Neural cell (in vitro differentiated cells): ENCODE results near the gene RGS19.

ENCODE experiments used
- EZH2 ChIP-seq: fragments of 200-600, 300-800 bp; shearing (Covaris generic), sonication (generic); IDR thresholded peaks from 2 replicates; pipeline ENCODE4 v1.6.1; 2014; ENCODE audit warnings: antibody characterized with exemption, low read length, borderline replicate concordance, mild to moderate bottlenecking; ENCODE audit not compliant: insufficient read depth, poor library complexity, severe bottlenecking
- MXI1 ChIP-seq: fragments of 450-650 bp; conservative IDR thresholded peaks from 2 replicates; pipeline ENCODE4 v1.6.1; 2014; ENCODE audit warnings: antibody characterized with exemption, mild to moderate bottlenecking; ENCODE audit not compliant: poor library complexity, severe bottlenecking
- POLR2AphosphoS5 ChIP-seq: IDR thresholded peaks from 2 replicates; pipeline ENCODE4 v1.6.1; 2012
- RAD21 ChIP-seq: fragments of 450-650 bp; conservative IDR thresholded peaks from 2 replicates; pipeline ENCODE4 v1.6.1; 2014; ENCODE audit warnings: antibody characterized with exemption, mild to moderate bottlenecking, moderate library complexity
- TF ChIP-seq, protein P1 (sequence below): fragments of 450-650 bp; IDR thresholded peaks from 2 replicates; pipeline ENCODE4 v1.5.1; 2014; ENCODE audit warnings: antibody characterized with exemption, mild to moderate bottlenecking, moderate library complexity; ENCODE audit not compliant: poor library complexity, severe bottlenecking

DNA sequence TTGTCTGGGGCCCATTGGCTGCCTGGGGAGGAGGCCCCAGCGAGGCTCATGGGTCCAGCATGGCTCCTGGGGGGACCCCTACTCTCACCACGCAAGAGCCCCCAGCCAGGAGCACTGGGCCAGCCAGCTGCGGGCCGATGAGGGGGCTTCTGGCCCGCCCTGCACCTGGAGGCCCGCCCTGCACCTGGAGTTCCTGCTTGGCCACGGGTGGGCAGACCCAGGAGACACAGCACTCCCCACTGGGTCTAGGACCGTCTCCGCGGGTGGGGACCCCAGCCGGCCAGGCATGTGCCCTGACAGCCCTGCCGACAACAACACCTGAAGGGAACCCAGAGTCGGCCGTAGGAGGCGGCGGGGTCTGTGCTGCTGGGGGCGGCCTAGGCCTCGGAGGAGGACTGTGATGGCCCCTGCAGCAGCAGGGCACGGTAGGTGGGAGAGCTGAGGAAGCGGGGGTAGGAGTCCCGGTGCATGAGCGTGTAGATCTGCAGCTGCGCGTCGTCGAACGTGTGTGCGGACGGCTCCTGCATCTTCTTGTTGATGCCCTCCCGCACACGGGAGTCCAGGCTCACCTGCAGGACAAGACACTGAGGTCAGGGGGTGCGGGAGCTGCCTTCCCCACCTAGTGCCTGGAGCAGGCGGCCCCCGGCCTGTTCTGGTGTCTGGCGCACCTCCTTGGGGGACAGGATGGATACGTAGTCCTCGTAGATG lies 5.7 kb downstream of the RGS19 start:
- TF ChIP-seq, protein P1, sequence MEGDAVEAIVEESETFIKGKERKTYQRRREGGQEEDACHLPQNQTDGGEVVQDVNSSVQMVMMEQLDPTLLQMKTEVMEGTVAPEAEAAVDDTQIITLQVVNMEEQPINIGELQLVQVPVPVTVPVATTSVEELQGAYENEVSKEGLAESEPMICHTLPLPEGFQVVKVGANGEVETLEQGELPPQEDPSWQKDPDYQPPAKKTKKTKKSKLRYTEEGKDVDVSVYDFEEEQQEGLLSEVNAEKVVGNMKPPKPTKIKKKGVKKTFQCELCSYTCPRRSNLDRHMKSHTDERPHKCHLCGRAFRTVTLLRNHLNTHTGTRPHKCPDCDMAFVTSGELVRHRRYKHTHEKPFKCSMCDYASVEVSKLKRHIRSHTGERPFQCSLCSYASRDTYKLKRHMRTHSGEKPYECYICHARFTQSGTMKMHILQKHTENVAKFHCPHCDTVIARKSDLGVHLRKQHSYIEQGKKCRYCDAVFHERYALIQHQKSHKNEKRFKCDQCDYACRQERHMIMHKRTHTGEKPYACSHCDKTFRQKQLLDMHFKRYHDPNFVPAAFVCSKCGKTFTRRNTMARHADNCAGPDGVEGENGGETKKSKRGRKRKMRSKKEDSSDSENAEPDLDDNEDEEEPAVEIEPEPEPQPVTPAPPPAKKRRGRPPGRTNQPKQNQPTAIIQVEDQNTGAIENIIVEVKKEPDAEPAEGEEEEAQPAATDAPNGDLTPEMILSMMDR, result no peak
- TF ChIP-seq MXI1 (no peak), EZH2 (no peak), POLR2AphosphoS5 (no peak), RAD21 (no peak)
